ENCODE results near the gene NACA2. TPM values are rescaled to one million over a fixed set of nuclear protein-coding genes. Genes with fewer than 3 reads are reported as not detected.

The NACA2 gene
- total and polyA plus RNA-seq, 2 experiments from 2014 or later: not detected

- no peaks in the 10 kb centered on the region for H3K27me3 ChIP-seq
These were observed 34.5 kb upstream of the NACA2 start for GRCh38 chr17:61625564-61625963.

GRCh38 chr17:61624951-61625350, 33.9 kb upstream of the NACA2 start:
- Histone ChIP-seq H3K4me3 (no peak overlapping the region), H3K36me3 (no peaks in the 10 kb centered on the region), H3K9me3 (ENCODE audit: low read depth) (no peaks in the 10 kb centered on the region), H3K4me1 (ENCODE audit: low read depth) (no peaks in the 10 kb centered on the region), H3K27me3 (no peaks in the 10 kb centered on the region), H3K27ac (no peak overlapping the region)
- no peak for TF ChIP-seq CTCF (IDR thresholded peaks at IDR 0.05; ENCODE audit: low read depth, low read length)
- no peak for DNase-seq (ENCODE audit: low read depth in 1 of 2, low spot score in 1 of 2)

More at GRCh38 chr17:61625564-61625963, 34.5 kb upstream of the NACA2 start:
- no peaks in the 10 kb centered on the region for H3K4me1 ChIP-seq (ENCODE audit: low read depth)
- no peaks in the 10 kb centered on the region for H3K9me3 ChIP-seq (ENCODE audit: low read depth)
- no peak overlapping the region for H3K4me3 ChIP-seq
- no peak for TF ChIP-seq CTCF (IDR thresholded peaks at IDR 0.05; ENCODE audit: low read depth, low read length)
- H3K27ac ChIP-seq: no peak overlapping the region
- DNase-seq (ENCODE audit: low read depth in 1 of 2, low spot score in 1 of 2): no peak
- no peaks in the 10 kb centered on the region for H3K36me3 ChIP-seq

- TF ChIP-seq CTCF (IDR thresholded peaks at IDR 0.05; ENCODE audit: low read depth, low read length): no peak
- Histone ChIP-seq H3K4me3 (no peak overlapping the region), H3K27me3 (no peaks in the 10 kb centered on the region), H3K27ac (no peak overlapping the region), H3K9me3 (ENCODE audit: low read depth) (no peaks in the 10 kb centered on the region), H3K36me3 (no peaks in the 10 kb centered on the region), H3K4me1 (ENCODE audit: low read depth) (no peaks in the 10 kb centered on the region)
- DNase-seq (ENCODE audit: low read depth in 1 of 2, low spot score in 1 of 2): no peak
These were observed 30.3 kb upstream of the NACA2 start for GRCh38 chr17:61621317-61621716.

GRCh38 chr17:61619953-61620352, 28.9 kb upstream of the NACA2 start:
- Histone ChIP-seq H3K27me3 (no peaks in the 10 kb centered on the region), H3K4me3 (no peak overlapping the region), H3K9me3 (ENCODE audit: low read depth) (no peaks in the 10 kb centered on the region), H3K36me3 (no peaks in the 10 kb centered on the region), H3K4me1 (ENCODE audit: low read depth) (no peaks in the 10 kb centered on the region), H3K27ac (no peak overlapping the region)
- DNase-seq (ENCODE audit: low read depth in 1 of 2, low spot score in 1 of 2): no peak
- no peak for TF ChIP-seq CTCF (IDR thresholded peaks at IDR 0.05; ENCODE audit: low read depth, low read length)

GRCh38 chr17:61619493-61619892, 28.5 kb upstream of the NACA2 start:
- Histone ChIP-seq H3K27me3 (no peaks in the 10 kb centered on the region), H3K36me3 (no peaks in the 10 kb centered on the region), H3K9me3 (ENCODE audit: low read depth) (no peaks in the 10 kb centered on the region), H3K4me3 (no peak overlapping the region), H3K27ac (no peak overlapping the region), H3K4me1 (ENCODE audit: low read depth) (no peaks in the 10 kb centered on the region)
- no peak for TF ChIP-seq CTCF (IDR thresholded peaks at IDR 0.05; ENCODE audit: low read depth, low read length)
- no peak for DNase-seq (ENCODE audit: low read depth in 1 of 2, low spot score in 1 of 2)

GRCh38 chr17:61618950-61619349, 27.9 kb upstream of the NACA2 start:
- Histone ChIP-seq H3K27me3 (no peaks in the 10 kb centered on the region), H3K36me3 (no peaks in the 10 kb centered on the region), H3K9me3 (ENCODE audit: low read depth) (no peaks in the 10 kb centered on the region), H3K4me1 (ENCODE audit: low read depth) (no peaks in the 10 kb centered on the region), H3K4me3 (no peak overlapping the region), H3K27ac (no peak overlapping the region)
- no peak for TF ChIP-seq CTCF (IDR thresholded peaks at IDR 0.05; ENCODE audit: low read depth, low read length)
- no peak for DNase-seq (ENCODE audit: low read depth in 1 of 2, low spot score in 1 of 2)

Measured in cardiac muscle cell (in vitro differentiated cells and primary cell).